Astrocyte of the cerebellum (primary cell): ENCODE data around the gene RAB32.

Source experiments
- DNase-seq: peaks from one replicate; pipeline ENCODE4 v3.0.0-alpha.2; 2011; ENCODE audit warnings: low read depth
- H3K4me3 ChIP-seq: 2 replicates; pipeline ENCODE4 v1.5.1; 2011; ENCODE audit warnings: mild to moderate bottlenecking, low read depth, low read length, moderate library complexity
- CTCF ChIP-seq: IDR thresholded peaks from 2 replicates; pipeline ENCODE4 v1.5.1; 2012; ENCODE audit warnings: low read length, low read depth, moderate library complexity, mild to moderate bottlenecking; ENCODE audit errors: missing control alignments
- in situ Hi-C: cut with HindIII; loops from 2 replicates; pipeline ENCODE4 v1.10.0; 2017; ENCODE audit warnings: low sequenced_read_pairs

Gene RAB32

GRCh38 chr6:146602526-146602925 lies 58.9 kb downstream of the RAB32 start:
- in situ Hi-C loops, result no loop called here
- no peak for TF ChIP-seq CTCF
- DNase-seq, result no peak
- no peak overlapping the region for H3K4me3 ChIP-seq
